K562 (cell line): Measurements from ENCODE around the gene NAPEPLD. TPM values are rescaled to one million over a fixed set of nuclear protein-coding genes. Genes with fewer than 3 reads are reported as not detected.

Experiments used
- ARID1B ChIP-seq: fragments of 450-650 bp; IDR thresholded peaks from 2 replicates; pipeline ENCODE4 v1.6.1; 2016; ENCODE audit warnings: antibody characterized with exemption, mild to moderate bottlenecking, inconsistent platforms
- CBX8 ChIP-seq: fragments of 200-600 bp; sonication (generic); IDR thresholded peaks from 2 replicates; pipeline ENCODE4 v1.6.1; 2012; ENCODE audit warnings: borderline replicate concordance, mixed run types, low read depth, mild to moderate bottlenecking, moderate library complexity, mixed read lengths, low read length, control low read depth, inconsistent platforms; ENCODE audit not compliant: poor library complexity, severe bottlenecking; ENCODE audit errors: extremely low read depth
- CHCHD3 ChIP-seq: fragments of 250-450 bp; sonication (Bioruptor Pico); IDR thresholded peaks from 2 replicates; pipeline ENCODE4 v2.1.2; 2022; ENCODE audit warnings: mild to moderate bottlenecking
- DPF2 ChIP-seq: fragments of 450-650 bp; IDR thresholded peaks from 2 replicates; pipeline ENCODE4 v1.6.1; 2016
- FOSL1 ChIP-seq: fragments of 200-800 bp; sonication (Bioruptor generic); conservative IDR thresholded peaks from 2 replicates; pipeline ENCODE4 v1.6.1; 2016; ENCODE audit warnings: missing genetic modification characterization, missing compliant biosample characterization
- FOXA3 ChIP-seq, 2 experiments: fragments of 450-650 bp in 1 of 2; sonication (generic) in 1 of 2; formaldehyde crosslinking; IDR thresholded peaks in 1 of 2; conservative IDR thresholded peaks in 1 of 2; 2 replicates each; pipeline versions ENCODE4 v1.4.0 to v1.8.0; 2020 to 2022; ENCODE audit warnings: mild to moderate bottlenecking in 2 of 2, missing genetic modification reagents in 1 of 2
- GATA2 ChIP-seq: sonication (generic); formaldehyde crosslinking; IDR thresholded peaks from 2 replicates; pipeline ENCODE4 v1.4.0; 2020; ENCODE audit warnings: mild to moderate bottlenecking, missing genetic modification reagents
- HDAC3 ChIP-seq: fragments of 450-650 bp; IDR thresholded peaks from 2 replicates; pipeline ENCODE4 v1.6.1; 2018; ENCODE audit warnings: borderline replicate concordance, mild to moderate bottlenecking, moderate library complexity; ENCODE audit not compliant: partially characterized antibody
- IFI16 ChIP-seq: fragments of 250-450 bp; sonication (Bioruptor Pico); IDR thresholded peaks from 2 replicates; pipeline ENCODE4 v2.1.2; 2022; ENCODE audit warnings: mild to moderate bottlenecking, inconsistent platforms
- JUND ChIP-seq, 2 experiments: IDR thresholded peaks; 2 replicates in 1 of 2; 3 replicates in 1 of 2; pipeline ENCODE4 v1.6.1; 2011; ENCODE audit warnings: borderline replicate concordance in 2 of 2, low read depth in 2 of 2, low read length in 2 of 2, improper control_type of control experiment in 1 of 2, missing biosample characterization in 1 of 2, missing genetic modification characterization in 1 of 2, missing genetic modification reagents in 1 of 2
- MED1 ChIP-seq: sonication (generic); formaldehyde crosslinking; IDR thresholded peaks from 2 replicates; pipeline ENCODE4 v1.8.1; 2023; ENCODE audit warnings: missing genetic modification reagents, borderline replicate concordance
- RCOR1 ChIP-seq, 2 experiments: IDR thresholded peaks; 2 replicates each; pipeline ENCODE4 v1.6.1; 2012; ENCODE audit warnings: low read depth in 2 of 2, low read length in 2 of 2, borderline replicate concordance in 1 of 2, improper control_type of control experiment in 1 of 2
- SOX6 ChIP-seq: fragments of 450-650 bp; IDR thresholded peaks from 2 replicates; pipeline ENCODE4 v1.6.1; 2014; ENCODE audit warnings: mild to moderate bottlenecking
- TCF3 ChIP-seq: sonication (generic); formaldehyde crosslinking; IDR thresholded peaks from 2 replicates; pipeline ENCODE4 v1.4.0; 2020; ENCODE audit warnings: mild to moderate bottlenecking, missing genetic modification reagents
- TEAD4 ChIP-seq, 2 experiments: sonication (generic) in 1 of 2; formaldehyde crosslinking in 1 of 2; IDR thresholded peaks; 2 replicates each; pipeline versions ENCODE4 v1.6.1 to v1.8.0; 2012 to 2022; ENCODE audit warnings: borderline replicate concordance in 1 of 2, inconsistent platforms in 1 of 2, low read length in 1 of 2, mild to moderate bottlenecking in 1 of 2, missing genetic modification reagents in 1 of 2
- ZNF696 ChIP-seq: fragments of 250-450 bp; sonication (Bioruptor Pico); conservative IDR thresholded peaks from 2 replicates; pipeline ENCODE4 v1.4.0; 2020; ENCODE audit warnings: mild to moderate bottlenecking, moderate library complexity
- polyA plus RNA-seq, 8 experiments: library from polyadenylated mRNA; depleted of rRNA in 4 of 8; stranded (reverse) in 5 of 8; unstranded in 3 of 8; fragments of >200 nt; fragmentation: Nextera tagmentation in 2 of 8; fragmentation: Illumina TruSeq in 1 of 8; extraction: Ambion mirVana in 2 of 8; extraction: Trizol in 1 of 8; gene quantifications; 2 replicates each; pipeline versions ENCODE4 v1.2.1 to v1.2.3, GENCODE V29; 2011 to 2014; ENCODE audit warnings: inconsistent platforms in 1 of 8, missing spikeins in 1 of 8
- total RNA-seq, 7 experiments: library from RNA; depleted of rRNA in 6 of 7; stranded (reverse); fragments of >200 nt in 6 of 7; fragmentation: Illumina TruSeq in 2 of 7; extraction: Trizol in 2 of 7; gene quantifications; 2 replicates each; pipeline versions ENCODE4 v1.2.1 to v1.2.3, GENCODE V29; 2011 to 2021; ENCODE audit warnings: low replicate concordance in 1 of 7
- TF ChIP-seq, protein P1 (sequence below), 2 experiments: fragments of 450-650 bp; conservative IDR thresholded peaks; 2 replicates each; pipeline ENCODE4 v1.6.1; 2017; ENCODE audit warnings: mild to moderate bottlenecking in 2 of 2, moderate library complexity in 2 of 2
- TF ChIP-seq, protein P2 (sequence below): fragments of 200-400 bp; formaldehyde crosslinking; IDR thresholded peaks from 2 replicates; pipeline ENCODE4 v1.6.1; 2017; ENCODE audit warnings: mild to moderate bottlenecking, low read depth, low read length, moderate library complexity
- TF ChIP-seq, protein P3 (sequence below): sonication (generic); formaldehyde crosslinking; IDR thresholded peaks from 2 replicates; pipeline ENCODE4 v1.8.0; 2022; ENCODE audit warnings: mild to moderate bottlenecking, missing genetic modification reagents

NAPEPLD gene
- total and polyA plus RNA-seq, 9 of the 15 experiments (the other 6 are each of a cell fraction or from before 2014, with no cell fraction given): 3.2 to 11.0 (median 7.5) TPM

- TF ChIP-seq, protein P1, sequence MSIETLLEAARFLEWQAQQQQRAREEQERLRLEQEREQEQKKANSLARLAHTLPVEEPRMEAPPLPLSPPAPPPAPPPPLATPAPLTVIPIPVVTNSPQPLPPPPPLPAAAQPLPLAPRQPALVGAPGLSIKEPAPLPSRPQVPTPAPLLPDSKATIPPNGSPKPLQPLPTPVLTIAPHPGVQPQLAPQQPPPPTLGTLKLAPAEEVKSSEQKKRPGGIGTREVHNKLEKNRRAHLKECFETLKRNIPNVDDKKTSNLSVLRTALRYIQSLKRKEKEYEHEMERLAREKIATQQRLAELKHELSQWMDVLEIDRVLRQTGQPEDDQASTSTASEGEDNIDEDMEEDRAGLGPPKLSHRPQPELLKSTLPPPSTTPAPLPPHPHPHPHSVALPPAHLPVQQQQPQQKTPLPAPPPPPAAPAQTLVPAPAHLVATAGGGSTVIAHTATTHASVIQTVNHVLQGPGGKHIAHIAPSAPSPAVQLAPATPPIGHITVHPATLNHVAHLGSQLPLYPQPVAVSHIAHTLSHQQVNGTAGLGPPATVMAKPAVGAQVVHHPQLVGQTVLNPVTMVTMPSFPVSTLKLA (conservative IDR thresholded peaks at IDR 0.05): 0 out of 4 replicates have a peak, but pooled peaks of 1 of the 2 experiments have one; percentile 35
- TF ChIP-seq MED1 (CRISPR knock-in tag): no peak
- peak; percentile 21; the same call in 1 of the 2 replicates for TF ChIP-seq FOSL1
- TF ChIP-seq ARID1B: peak; percentile 91
- 0 out of 4 replicates have a peak, but pooled peaks of 1 of the 2 experiments have one; percentile 25 for TF ChIP-seq FOXA3 (CRISPR knock-in tag; conservative IDR thresholded peaks at IDR 0.05 in 1 of 2, IDR thresholded peaks at IDR 0.05 in 1 of 2)
- TF ChIP-seq TEAD4 (IDR thresholded peaks at IDR 0.05; ENCODE audit: low read length): peak; percentile 89
- no peak for TF ChIP-seq TEAD4 (CRISPR knock-in tag; IDR thresholded peaks at IDR 0.05; ENCODE audit: borderline replicate concordance)
- peak; percentile 87 for TF ChIP-seq DPF2
- 0 out of 2 replicates have a peak, but pooled peaks have one; percentile 6 for TF ChIP-seq GATA2
- TF ChIP-seq SOX6: peak; percentile 60; the same call in 1 of the 2 replicates
- TF ChIP-seq, protein P2, sequence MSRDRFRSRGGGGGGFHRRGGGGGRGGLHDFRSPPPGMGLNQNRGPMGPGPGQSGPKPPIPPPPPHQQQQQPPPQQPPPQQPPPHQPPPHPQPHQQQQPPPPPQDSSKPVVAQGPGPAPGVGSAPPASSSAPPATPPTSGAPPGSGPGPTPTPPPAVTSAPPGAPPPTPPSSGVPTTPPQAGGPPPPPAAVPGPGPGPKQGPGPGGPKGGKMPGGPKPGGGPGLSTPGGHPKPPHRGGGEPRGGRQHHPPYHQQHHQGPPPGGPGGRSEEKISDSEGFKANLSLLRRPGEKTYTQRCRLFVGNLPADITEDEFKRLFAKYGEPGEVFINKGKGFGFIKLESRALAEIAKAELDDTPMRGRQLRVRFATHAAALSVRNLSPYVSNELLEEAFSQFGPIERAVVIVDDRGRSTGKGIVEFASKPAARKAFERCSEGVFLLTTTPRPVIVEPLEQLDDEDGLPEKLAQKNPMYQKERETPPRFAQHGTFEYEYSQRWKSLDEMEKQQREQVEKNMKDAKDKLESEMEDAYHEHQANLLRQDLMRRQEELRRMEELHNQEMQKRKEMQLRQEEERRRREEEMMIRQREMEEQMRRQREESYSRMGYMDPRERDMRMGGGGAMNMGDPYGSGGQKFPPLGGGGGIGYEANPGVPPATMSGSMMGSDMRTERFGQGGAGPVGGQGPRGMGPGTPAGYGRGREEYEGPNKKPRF: no peak
- TF ChIP-seq JUND (IDR thresholded peaks at IDR 0.05; ENCODE audit: borderline replicate concordance, low read depth, low read length): peak; percentile 26; the same call in 1 of the 2 replicates
- TF ChIP-seq JUND (tag; IDR thresholded peaks at IDR 0.05; ENCODE audit: borderline replicate concordance, low read depth, low read length): no peak; the same call in 2 of the 3 replicates
- TF ChIP-seq IFI16 (CRISPR knock-in tag): no peak
- no peak for TF ChIP-seq ZNF696
- peak in 1 of 2 experiments; percentile 76; a peak in 2 of 4 replicates for TF ChIP-seq RCOR1 (IDR thresholded peaks at IDR 0.05; ENCODE audit: borderline replicate concordance in 1 of 2, low read depth in 2 of 2, low read length in 2 of 2)
- no peak for TF ChIP-seq CBX8
- TF ChIP-seq TCF3 (CRISPR knock-in tag): peak; percentile 92
- TF ChIP-seq HDAC3: peak; percentile 33
- TF ChIP-seq CHCHD3 (CRISPR knock-in tag): no peak
- TF ChIP-seq, protein P3, sequence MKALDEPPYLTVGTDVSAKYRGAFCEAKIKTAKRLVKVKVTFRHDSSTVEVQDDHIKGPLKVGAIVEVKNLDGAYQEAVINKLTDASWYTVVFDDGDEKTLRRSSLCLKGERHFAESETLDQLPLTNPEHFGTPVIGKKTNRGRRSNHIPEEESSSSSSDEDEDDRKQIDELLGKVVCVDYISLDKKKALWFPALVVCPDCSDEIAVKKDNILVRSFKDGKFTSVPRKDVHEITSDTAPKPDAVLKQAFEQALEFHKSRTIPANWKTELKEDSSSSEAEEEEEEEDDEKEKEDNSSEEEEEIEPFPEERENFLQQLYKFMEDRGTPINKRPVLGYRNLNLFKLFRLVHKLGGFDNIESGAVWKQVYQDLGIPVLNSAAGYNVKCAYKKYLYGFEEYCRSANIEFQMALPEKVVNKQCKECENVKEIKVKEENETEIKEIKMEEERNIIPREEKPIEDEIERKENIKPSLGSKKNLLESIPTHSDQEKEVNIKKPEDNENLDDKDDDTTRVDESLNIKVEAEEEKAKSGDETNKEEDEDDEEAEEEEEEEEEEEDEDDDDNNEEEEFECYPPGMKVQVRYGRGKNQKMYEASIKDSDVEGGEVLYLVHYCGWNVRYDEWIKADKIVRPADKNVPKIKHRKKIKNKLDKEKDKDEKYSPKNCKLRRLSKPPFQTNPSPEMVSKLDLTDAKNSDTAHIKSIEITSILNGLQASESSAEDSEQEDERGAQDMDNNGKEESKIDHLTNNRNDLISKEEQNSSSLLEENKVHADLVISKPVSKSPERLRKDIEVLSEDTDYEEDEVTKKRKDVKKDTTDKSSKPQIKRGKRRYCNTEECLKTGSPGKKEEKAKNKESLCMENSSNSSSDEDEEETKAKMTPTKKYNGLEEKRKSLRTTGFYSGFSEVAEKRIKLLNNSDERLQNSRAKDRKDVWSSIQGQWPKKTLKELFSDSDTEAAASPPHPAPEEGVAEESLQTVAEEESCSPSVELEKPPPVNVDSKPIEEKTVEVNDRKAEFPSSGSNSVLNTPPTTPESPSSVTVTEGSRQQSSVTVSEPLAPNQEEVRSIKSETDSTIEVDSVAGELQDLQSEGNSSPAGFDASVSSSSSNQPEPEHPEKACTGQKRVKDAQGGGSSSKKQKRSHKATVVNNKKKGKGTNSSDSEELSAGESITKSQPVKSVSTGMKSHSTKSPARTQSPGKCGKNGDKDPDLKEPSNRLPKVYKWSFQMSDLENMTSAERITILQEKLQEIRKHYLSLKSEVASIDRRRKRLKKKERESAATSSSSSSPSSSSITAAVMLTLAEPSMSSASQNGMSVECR (CRISPR knock-in tag): no peak
Measured at GRCh38 chr7:103121641-103122040, 27.3 kb downstream of the NAPEPLD start (continued).
